Activated CD8-positive, alpha-beta T cell treated with anti-CD3 and anti-CD28 coated beads for 36 hours (primary cell): ENCODE results near the gene PRODH. TPM values are rescaled to one million over a fixed set of nuclear protein-coding genes. Genes with fewer than 3 reads are reported as not detected.
"Not testable (repeated sequence)": the region's sequence is repeated elsewhere in the genome, so short reads cannot be mapped to it uniquely, and the experiment has no call there.

Experiments
- ATAC-seq: fragments of 200-7000 bp; cut with Tn5 transposase; one replicate; pipeline ENCODE4 v1.10.0; 2021; ENCODE audit warnings: mild to moderate bottlenecking, moderate library complexity
- CTCF ChIA-PET: fragments of 350-600 bp; sonication (Branson Sonifier 250); formaldehyde crosslinking; loops from one replicate; lab custom pipeline; 2021; ENCODE audit warnings: antibody characterized with exemption; lab: Charles Lee
- POLR2A ChIA-PET: fragments of 350-600 bp; sonication (Branson Sonifier 250); formaldehyde crosslinking; loops from one replicate; lab custom pipeline; 2021; ENCODE audit warnings: antibody characterized with exemption; lab: Charles Lee
- DNase-seq: peaks from one replicate; pipeline ENCODE4 v3.0.0-alpha.2; 2020
- H3K27ac Mint-ChIP-seq: one replicate; pipeline ENCODE4 v1.8.0; 2021; ENCODE audit warnings: mild to moderate bottlenecking, mixed read lengths
- H3K27me3 Mint-ChIP-seq: one replicate; pipeline ENCODE4 v1.8.0; 2021; ENCODE audit warnings: mixed read lengths
- H3K36me3 Mint-ChIP-seq: one replicate; pipeline ENCODE4 v1.8.0; 2021; ENCODE audit warnings: low read depth, mixed read lengths
- H3K4me1 Mint-ChIP-seq: one replicate; pipeline ENCODE4 v1.8.0; 2021; ENCODE audit warnings: low read depth, mixed read lengths
- H3K4me3 Mint-ChIP-seq: one replicate; pipeline ENCODE4 v1.8.0; 2021; ENCODE audit warnings: mild to moderate bottlenecking, moderate library complexity, mixed read lengths
- H3K9me3 Mint-ChIP-seq: one replicate; pipeline ENCODE4 v1.8.0; 2021; ENCODE audit warnings: mixed read lengths
- CTCF ChIP-seq: fragments of 200-600 bp; IDR thresholded peaks from one replicate; pipeline ENCODE4 v1.8.0; 2022; ENCODE audit warnings: antibody characterized with exemption, mild to moderate bottlenecking
- intact Hi-C: fragments of 100-400 bp; cut with micrococcal nuclease; formaldehyde crosslinking; loops from one replicate; pipeline ENCODE4 v1.10.0; 2022
- total RNA-seq, 2 experiments: library from RNA; stranded (reverse); gene quantifications; one replicate each; pipeline ENCODE4 v1.2.3, GENCODE V29; 2021

The PRODH gene
- total RNA-seq, 2 experiments from 2014 or later, result not detected

- ATAC-seq (peak; percentile 66), DNase-seq (no peak)
These were observed 34.3 kb upstream of the PRODH start for GRCh38 chr22:18970176-18970947.

GRCh38 chr22:18969158-18969942, 33.3 kb upstream of the PRODH start:
- Mint-ChIP-seq H3K27me3 (peaks cover 13% of the 10 kb centered on the region), H3K4me3 (peak overlapping the region; percentile 36)
- ATAC-seq, H3K9me3 Mint-ChIP-seq, POLR2A ChIA-PET, H3K4me1 Mint-ChIP-seq, DNase-seq, intact Hi-C loops, H3K27ac Mint-ChIP-seq, CTCF ChIA-PET, H3K36me3 Mint-ChIP-seq: not testable (repeated sequence)

More at GRCh38 chr22:18970176-18970947, 34.3 kb upstream of the PRODH start:
- TF ChIP-seq CTCF, result no peak
- Mint-ChIP-seq H3K27ac (no peak overlapping the region), H3K36me3 (no peaks in the 10 kb centered on the region), H3K4me3 (no peak overlapping the region), H3K4me1 (peaks cover 3% of the 10 kb centered on the region), H3K27me3 (peaks cover 13% of the 10 kb centered on the region), H3K9me3 (no peaks in the 10 kb centered on the region)
- intact Hi-C loops, result no loop called here
- ChIA-PET POLR2A (no interaction called here), CTCF (no interaction called here)

GRCh38 chr22:18968011-18968749, 32.1 kb upstream of the PRODH start:
- Mint-ChIP-seq H3K4me3 (no peak overlapping the region), H3K27me3 (peaks cover 12% of the 10 kb centered on the region), H3K36me3 (no peaks in the 10 kb centered on the region), H3K9me3 (no peaks in the 10 kb centered on the region), H3K27ac (no peak overlapping the region), H3K4me1 (peaks cover 3% of the 10 kb centered on the region)
- intact Hi-C loops, result no loop called here
- POLR2A ChIA-PET, result interaction anchor here (0.5 kb wide), 1 partner anchor 1186 kb away, joined by 3 read pairs; no protein-coding TSS in a partner anchor
- peak; percentile 34 for DNase-seq
- TF ChIP-seq CTCF, result no peak
- ATAC-seq, result no peak
- CTCF ChIA-PET, result no interaction called here

- ATAC-seq, intact Hi-C loops: not testable (repeated sequence)
These were observed 31.4 kb upstream of the PRODH start for GRCh38 chr22:18967391-18968010.

GRCh38 chr22:18966748-18967147, 30.7 kb upstream of the PRODH start:
- TF ChIP-seq CTCF, result no peak
- DNase-seq (no peak), ATAC-seq (no peak)
- no peaks in the 10 kb centered on the region for H3K9me3 Mint-ChIP-seq
- H3K4me1 Mint-ChIP-seq, result peaks cover 3% of the 10 kb centered on the region
- H3K27ac Mint-ChIP-seq, result no peak overlapping the region
- no peaks in the 10 kb centered on the region for H3K36me3 Mint-ChIP-seq
- no peak overlapping the region for H3K4me3 Mint-ChIP-seq
- CTCF ChIA-PET, result no interaction called here
- peaks cover 10% of the 10 kb centered on the region for H3K27me3 Mint-ChIP-seq
- POLR2A ChIA-PET, result no interaction called here
- intact Hi-C loops, result no loop called here

More at GRCh38 chr22:18967391-18968010, 31.4 kb upstream of the PRODH start:
- H3K4me3 Mint-ChIP-seq, H3K4me1 Mint-ChIP-seq, H3K27ac Mint-ChIP-seq, CTCF ChIA-PET, H3K9me3 Mint-ChIP-seq, H3K36me3 Mint-ChIP-seq, DNase-seq: not testable (repeated sequence)
- POLR2A ChIA-PET, result interaction anchor here (0.5 kb wide), 1 partner anchor 1187 kb away, joined by 3 read pairs; no protein-coding TSS in a partner anchor
- H3K27me3 Mint-ChIP-seq, result peaks cover 12% of the 10 kb centered on the region
